OCI-LY1 (cell line): ENCODE results near the gene GSG1L.

Source experiments
- CTCF ChIP-seq: fragments of 200-600 bp; sonication (generic), shearing (Covaris generic); IDR thresholded peaks from 2 replicates; pipeline ENCODE4 v1.5.1; 2017; ENCODE audit warnings: mild to moderate bottlenecking, antibody characterized with exemption, low read length, moderate library complexity, mixed read lengths
- EZH2 ChIP-seq: fragments of 200-600 bp; sonication (generic), shearing (Covaris generic); IDR thresholded peaks from 2 replicates; pipeline ENCODE4 v1.8.0; 2017; ENCODE audit warnings: borderline replicate concordance, mixed run types, mild to moderate bottlenecking, antibody characterized with exemption, low read length, moderate library complexity, mixed read lengths

- no peak for TF ChIP-seq CTCF
- no peak for TF ChIP-seq EZH2
Observed at GRCh38 chr16:27824006-27824405, 239.5 kb downstream of the GSG1L start.
